ENCODE measurements around the gene MPZL2. TPM values are rescaled to one million over a fixed set of nuclear protein-coding genes. Genes with fewer than 3 reads are reported as not detected.

Gene MPZL2
- total RNA-seq, 1 experiment from 2014 or later = 1.2 TPM

GRCh38 chr11:118209033-118209432, 55.1 kb downstream of the MPZL2 start:
- no peak for DNase-seq (ENCODE audit: low spot score)
- Mint-ChIP-seq H3K4me1 (peaks cover 47% of the 10 kb centered on the region), H3K9me3 (no peaks in the 10 kb centered on the region), H3K27ac (no peak overlapping the region), H3K4me3 (no peak overlapping the region), H3K27me3 (ENCODE audit: low read depth) (peaks cover 35% of the 10 kb centered on the region), H3K36me3 (no peaks in the 10 kb centered on the region)
- POLR2A ChIA-PET = no interaction called here
- TF ChIP-seq ZMAT4 (CRISPR knock-in tag; IDR thresholded peaks at IDR 0.05) (no peak), KAT7 (CRISPR knock-in tag; IDR thresholded peaks at IDR 0.05; ENCODE audit: borderline replicate concordance) (no peak), RORB (CRISPR knock-in tag; IDR thresholded peaks at IDR 0.05) (no peak)
- TF ChIP-seq, protein P1, sequence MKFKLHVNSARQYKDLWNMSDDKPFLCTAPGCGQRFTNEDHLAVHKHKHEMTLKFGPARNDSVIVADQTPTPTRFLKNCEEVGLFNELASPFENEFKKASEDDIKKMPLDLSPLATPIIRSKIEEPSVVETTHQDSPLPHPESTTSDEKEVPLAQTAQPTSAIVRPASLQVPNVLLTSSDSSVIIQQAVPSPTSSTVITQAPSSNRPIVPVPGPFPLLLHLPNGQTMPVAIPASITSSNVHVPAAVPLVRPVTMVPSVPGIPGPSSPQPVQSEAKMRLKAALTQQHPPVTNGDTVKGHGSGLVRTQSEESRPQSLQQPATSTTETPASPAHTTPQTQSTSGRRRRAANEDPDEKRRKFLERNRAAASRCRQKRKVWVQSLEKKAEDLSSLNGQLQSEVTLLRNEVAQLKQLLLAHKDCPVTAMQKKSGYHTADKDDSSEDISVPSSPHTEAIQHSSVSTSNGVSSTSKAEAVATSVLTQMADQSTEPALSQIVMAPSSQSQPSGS (CRISPR knock-in tag; IDR thresholded peaks at IDR 0.05; ENCODE audit: borderline replicate concordance, low read depth) = no peak
- TF ChIP-seq, protein P2, sequence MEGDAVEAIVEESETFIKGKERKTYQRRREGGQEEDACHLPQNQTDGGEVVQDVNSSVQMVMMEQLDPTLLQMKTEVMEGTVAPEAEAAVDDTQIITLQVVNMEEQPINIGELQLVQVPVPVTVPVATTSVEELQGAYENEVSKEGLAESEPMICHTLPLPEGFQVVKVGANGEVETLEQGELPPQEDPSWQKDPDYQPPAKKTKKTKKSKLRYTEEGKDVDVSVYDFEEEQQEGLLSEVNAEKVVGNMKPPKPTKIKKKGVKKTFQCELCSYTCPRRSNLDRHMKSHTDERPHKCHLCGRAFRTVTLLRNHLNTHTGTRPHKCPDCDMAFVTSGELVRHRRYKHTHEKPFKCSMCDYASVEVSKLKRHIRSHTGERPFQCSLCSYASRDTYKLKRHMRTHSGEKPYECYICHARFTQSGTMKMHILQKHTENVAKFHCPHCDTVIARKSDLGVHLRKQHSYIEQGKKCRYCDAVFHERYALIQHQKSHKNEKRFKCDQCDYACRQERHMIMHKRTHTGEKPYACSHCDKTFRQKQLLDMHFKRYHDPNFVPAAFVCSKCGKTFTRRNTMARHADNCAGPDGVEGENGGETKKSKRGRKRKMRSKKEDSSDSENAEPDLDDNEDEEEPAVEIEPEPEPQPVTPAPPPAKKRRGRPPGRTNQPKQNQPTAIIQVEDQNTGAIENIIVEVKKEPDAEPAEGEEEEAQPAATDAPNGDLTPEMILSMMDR (IDR thresholded peaks at IDR 0.05) = no peak
- TF ChIP-seq, protein P3, sequence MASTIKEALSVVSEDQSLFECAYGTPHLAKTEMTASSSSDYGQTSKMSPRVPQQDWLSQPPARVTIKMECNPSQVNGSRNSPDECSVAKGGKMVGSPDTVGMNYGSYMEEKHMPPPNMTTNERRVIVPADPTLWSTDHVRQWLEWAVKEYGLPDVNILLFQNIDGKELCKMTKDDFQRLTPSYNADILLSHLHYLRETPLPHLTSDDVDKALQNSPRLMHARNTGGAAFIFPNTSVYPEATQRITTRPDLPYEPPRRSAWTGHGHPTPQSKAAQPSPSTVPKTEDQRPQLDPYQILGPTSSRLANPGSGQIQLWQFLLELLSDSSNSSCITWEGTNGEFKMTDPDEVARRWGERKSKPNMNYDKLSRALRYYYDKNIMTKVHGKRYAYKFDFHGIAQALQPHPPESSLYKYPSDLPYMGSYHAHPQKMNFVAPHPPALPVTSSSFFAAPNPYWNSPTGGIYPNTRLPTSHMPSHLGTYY (CRISPR knock-in tag; IDR thresholded peaks at IDR 0.05) = no peak
- CTCF ChIA-PET = interaction anchor here (0.9 to 2.4 kb wide), 3 partner anchors 11 to 86 kb away, joined by 3 to 13 read pairs (median 4); no protein-coding TSS in a partner anchor
- ATAC-seq = no peak

GRCh38 chr11:118207079-118207478, 57.0 kb downstream of the MPZL2 start:
- ChIA-PET POLR2A (no interaction called here), CTCF (interaction anchor here (0.5 to 2.4 kb wide), 2 partner anchors 9 to 743 kb away, joined by 4 to 13 read pairs; no protein-coding TSS in a partner anchor)
- Mint-ChIP-seq H3K4me1 (peaks cover 27% of the 10 kb centered on the region), H3K4me3 (no peak overlapping the region), H3K27me3 (ENCODE audit: low read depth) (peaks cover 35% of the 10 kb centered on the region), H3K36me3 (no peaks in the 10 kb centered on the region), H3K9me3 (no peaks in the 10 kb centered on the region), H3K27ac (no peak overlapping the region)
- no peak for DNase-seq (ENCODE audit: low spot score)
- ATAC-seq = no peak
- TF ChIP-seq GTF2I (CRISPR knock-in tag; conservative IDR thresholded peaks at IDR 0.05) = no peak
- no peak for TF ChIP-seq SMAD4 (CRISPR knock-in tag; IDR thresholded peaks at IDR 0.05)
- no peak for TF ChIP-seq GRHL2 (CRISPR knock-in tag; IDR thresholded peaks at IDR 0.05; ENCODE audit: insufficient replicate concordance, severe bottlenecking)
- TF ChIP-seq, protein P4, sequence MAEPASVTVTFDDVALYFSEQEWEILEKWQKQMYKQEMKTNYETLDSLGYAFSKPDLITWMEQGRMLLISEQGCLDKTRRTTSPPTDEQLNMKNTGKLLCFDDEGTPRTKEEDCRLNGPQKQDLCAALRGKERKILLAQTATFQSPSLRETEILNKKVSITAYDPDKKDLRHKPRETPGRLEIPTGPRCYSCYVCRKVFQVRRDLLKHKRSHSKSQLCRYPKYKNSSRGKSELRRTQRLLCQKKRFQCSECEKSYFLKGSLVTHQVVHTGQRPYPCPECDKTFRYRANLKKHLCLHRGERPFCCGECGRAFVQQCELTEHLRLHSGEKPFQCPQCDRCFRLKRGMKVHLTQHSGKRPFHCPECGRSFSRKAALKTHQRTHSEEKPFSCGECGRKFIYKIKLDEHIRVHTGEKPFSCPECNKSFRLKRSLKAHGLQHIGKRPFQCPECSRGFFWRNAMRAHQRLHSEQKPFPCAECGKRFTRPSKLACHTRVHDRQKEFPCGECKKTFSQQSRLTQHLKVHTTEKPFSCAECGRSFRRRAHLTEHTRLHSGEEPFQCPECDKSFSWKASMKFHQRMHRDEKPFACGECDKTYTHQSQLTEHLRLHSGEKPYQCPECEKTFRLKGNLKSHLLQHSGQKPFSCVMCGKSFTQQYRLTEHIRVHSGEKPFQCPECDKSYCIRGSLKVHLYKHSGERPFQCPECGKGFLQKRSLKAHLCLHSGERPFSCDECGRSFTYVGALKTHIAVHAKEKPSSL (CRISPR knock-in tag; conservative IDR thresholded peaks at IDR 0.05) = no peak
- no peak for TF ChIP-seq NFE2L1 (CRISPR knock-in tag; IDR thresholded peaks at IDR 0.05)
- TF ChIP-seq CREB1 (CRISPR knock-in tag; IDR thresholded peaks at IDR 0.05) = no peak
- TF ChIP-seq TEAD4 (CRISPR knock-in tag; IDR thresholded peaks at IDR 0.05) = no peak
- TF ChIP-seq, protein P5, sequence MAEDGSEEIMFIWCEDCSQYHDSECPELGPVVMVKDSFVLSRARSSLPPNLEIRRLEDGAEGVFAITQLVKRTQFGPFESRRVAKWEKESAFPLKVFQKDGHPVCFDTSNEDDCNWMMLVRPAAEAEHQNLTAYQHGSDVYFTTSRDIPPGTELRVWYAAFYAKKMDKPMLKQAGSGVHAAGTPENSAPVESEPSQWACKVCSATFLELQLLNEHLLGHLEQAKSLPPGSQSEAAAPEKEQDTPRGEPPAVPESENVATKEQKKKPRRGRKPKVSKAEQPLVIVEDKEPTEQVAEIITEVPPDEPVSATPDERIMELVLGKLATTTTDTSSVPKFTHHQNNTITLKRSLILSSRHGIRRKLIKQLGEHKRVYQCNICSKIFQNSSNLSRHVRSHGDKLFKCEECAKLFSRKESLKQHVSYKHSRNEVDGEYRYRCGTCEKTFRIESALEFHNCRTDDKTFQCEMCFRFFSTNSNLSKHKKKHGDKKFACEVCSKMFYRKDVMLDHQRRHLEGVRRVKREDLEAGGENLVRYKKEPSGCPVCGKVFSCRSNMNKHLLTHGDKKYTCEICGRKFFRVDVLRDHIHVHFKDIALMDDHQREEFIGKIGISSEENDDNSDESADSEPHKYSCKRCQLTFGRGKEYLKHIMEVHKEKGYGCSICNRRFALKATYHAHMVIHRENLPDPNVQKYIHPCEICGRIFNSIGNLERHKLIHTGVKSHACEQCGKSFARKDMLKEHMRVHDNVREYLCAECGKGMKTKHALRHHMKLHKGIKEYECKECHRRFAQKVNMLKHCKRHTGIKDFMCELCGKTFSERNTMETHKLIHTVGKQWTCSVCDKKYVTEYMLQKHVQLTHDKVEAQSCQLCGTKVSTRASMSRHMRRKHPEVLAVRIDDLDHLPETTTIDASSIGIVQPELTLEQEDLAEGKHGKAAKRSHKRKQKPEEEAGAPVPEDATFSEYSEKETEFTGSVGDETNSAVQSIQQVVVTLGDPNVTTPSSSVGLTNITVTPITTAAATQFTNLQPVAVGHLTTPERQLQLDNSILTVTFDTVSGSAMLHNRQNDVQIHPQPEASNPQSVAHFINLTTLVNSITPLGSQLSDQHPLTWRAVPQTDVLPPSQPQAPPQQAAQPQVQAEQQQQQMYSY (CRISPR knock-in tag; IDR thresholded peaks at IDR 0.05) = no peak
- no peak for TF ChIP-seq NFATC4 (CRISPR knock-in tag; IDR thresholded peaks at IDR 0.05)
- no peak for TF ChIP-seq ZNF416 (CRISPR knock-in tag; IDR thresholded peaks at IDR 0.05)
- TF ChIP-seq, protein P6, sequence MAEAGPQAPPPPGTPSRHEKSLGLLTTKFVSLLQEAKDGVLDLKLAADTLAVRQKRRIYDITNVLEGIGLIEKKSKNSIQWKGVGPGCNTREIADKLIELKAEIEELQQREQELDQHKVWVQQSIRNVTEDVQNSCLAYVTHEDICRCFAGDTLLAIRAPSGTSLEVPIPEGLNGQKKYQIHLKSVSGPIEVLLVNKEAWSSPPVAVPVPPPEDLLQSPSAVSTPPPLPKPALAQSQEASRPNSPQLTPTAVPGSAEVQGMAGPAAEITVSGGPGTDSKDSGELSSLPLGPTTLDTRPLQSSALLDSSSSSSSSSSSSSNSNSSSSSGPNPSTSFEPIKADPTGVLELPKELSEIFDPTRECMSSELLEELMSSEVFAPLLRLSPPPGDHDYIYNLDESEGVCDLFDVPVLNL (CRISPR knock-in tag; IDR thresholded peaks at IDR 0.05; ENCODE audit: borderline replicate concordance, low read depth) = no peak
- TF ChIP-seq, protein P7, sequence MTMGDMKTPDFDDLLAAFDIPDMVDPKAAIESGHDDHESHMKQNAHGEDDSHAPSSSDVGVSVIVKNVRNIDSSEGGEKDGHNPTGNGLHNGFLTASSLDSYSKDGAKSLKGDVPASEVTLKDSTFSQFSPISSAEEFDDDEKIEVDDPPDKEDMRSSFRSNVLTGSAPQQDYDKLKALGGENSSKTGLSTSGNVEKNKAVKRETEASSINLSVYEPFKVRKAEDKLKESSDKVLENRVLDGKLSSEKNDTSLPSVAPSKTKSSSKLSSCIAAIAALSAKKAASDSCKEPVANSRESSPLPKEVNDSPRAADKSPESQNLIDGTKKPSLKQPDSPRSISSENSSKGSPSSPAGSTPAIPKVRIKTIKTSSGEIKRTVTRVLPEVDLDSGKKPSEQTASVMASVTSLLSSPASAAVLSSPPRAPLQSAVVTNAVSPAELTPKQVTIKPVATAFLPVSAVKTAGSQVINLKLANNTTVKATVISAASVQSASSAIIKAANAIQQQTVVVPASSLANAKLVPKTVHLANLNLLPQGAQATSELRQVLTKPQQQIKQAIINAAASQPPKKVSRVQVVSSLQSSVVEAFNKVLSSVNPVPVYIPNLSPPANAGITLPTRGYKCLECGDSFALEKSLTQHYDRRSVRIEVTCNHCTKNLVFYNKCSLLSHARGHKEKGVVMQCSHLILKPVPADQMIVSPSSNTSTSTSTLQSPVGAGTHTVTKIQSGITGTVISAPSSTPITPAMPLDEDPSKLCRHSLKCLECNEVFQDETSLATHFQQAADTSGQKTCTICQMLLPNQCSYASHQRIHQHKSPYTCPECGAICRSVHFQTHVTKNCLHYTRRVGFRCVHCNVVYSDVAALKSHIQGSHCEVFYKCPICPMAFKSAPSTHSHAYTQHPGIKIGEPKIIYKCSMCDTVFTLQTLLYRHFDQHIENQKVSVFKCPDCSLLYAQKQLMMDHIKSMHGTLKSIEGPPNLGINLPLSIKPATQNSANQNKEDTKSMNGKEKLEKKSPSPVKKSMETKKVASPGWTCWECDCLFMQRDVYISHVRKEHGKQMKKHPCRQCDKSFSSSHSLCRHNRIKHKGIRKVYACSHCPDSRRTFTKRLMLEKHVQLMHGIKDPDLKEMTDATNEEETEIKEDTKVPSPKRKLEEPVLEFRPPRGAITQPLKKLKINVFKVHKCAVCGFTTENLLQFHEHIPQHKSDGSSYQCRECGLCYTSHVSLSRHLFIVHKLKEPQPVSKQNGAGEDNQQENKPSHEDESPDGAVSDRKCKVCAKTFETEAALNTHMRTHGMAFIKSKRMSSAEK (CRISPR knock-in tag; IDR thresholded peaks at IDR 0.05; ENCODE audit: borderline replicate concordance) = no peak
- no peak for TF ChIP-seq EMX1 (CRISPR knock-in tag; IDR thresholded peaks at IDR 0.05)

All from WTC11 (cell line).